ENCODE results near the gene SULT2A1.

DNA sequence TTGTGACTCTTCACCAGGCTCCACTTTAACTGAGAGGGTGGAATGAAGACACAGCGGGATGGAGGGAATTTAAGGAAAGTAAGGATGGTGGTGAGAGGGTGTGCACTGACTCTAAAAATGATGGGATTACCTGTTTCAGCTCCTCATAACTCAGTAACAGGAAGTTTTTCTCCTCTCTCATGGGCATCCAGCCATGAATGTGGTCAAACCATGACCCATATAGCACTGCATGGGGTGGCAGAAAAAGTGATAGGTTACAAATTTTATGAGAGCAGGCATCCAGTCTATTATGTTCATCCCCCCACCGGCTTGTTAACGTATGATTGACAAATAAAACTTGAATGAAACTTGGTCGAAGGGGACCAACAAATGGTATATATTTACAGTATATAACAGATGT is 7.2 kb downstream of the SULT2A1 start:
- TF ChIP-seq POLR2A (IDR thresholded peaks at IDR 0.05): no peak
- TF ChIP-seq, protein P1, sequence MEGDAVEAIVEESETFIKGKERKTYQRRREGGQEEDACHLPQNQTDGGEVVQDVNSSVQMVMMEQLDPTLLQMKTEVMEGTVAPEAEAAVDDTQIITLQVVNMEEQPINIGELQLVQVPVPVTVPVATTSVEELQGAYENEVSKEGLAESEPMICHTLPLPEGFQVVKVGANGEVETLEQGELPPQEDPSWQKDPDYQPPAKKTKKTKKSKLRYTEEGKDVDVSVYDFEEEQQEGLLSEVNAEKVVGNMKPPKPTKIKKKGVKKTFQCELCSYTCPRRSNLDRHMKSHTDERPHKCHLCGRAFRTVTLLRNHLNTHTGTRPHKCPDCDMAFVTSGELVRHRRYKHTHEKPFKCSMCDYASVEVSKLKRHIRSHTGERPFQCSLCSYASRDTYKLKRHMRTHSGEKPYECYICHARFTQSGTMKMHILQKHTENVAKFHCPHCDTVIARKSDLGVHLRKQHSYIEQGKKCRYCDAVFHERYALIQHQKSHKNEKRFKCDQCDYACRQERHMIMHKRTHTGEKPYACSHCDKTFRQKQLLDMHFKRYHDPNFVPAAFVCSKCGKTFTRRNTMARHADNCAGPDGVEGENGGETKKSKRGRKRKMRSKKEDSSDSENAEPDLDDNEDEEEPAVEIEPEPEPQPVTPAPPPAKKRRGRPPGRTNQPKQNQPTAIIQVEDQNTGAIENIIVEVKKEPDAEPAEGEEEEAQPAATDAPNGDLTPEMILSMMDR (IDR thresholded peaks at IDR 0.05): no peak
- no peak for TF ChIP-seq POLR2AphosphoS5 (IDR thresholded peaks at IDR 0.05; ENCODE audit: insufficient read depth in 1 of 2, low read depth in 1 of 2)
